Right lobe of liver (tissue), 4 donors: ENCODE results near the gene CACNB1.

Experiments
- CTCF ChIP-seq, 4 donors: fragments of 200-600 bp in 3 of 4; fragments of 450-650 bp in 1 of 4; IDR thresholded peaks; one replicate each; pipeline versions ENCODE4 v1.5.1 to v1.8.0; 2016 to 2022; ENCODE audit warnings: antibody characterized with exemption in 4 of 4, mild to moderate bottlenecking in 2 of 4
- POLR2A ChIP-seq: fragments of 450-650 bp; IDR thresholded peaks from one replicate; pipeline ENCODE4 v1.6.1; 2017; ENCODE audit warnings: antibody characterized with exemption, mild to moderate bottlenecking
- donor health status: DM: no; HTN: no; CAD: no.
- donor health status: DM: no; HTN: no; CAD: no.
- donor health status: DM: no; HTN: yes; CAD: no.

DNA sequence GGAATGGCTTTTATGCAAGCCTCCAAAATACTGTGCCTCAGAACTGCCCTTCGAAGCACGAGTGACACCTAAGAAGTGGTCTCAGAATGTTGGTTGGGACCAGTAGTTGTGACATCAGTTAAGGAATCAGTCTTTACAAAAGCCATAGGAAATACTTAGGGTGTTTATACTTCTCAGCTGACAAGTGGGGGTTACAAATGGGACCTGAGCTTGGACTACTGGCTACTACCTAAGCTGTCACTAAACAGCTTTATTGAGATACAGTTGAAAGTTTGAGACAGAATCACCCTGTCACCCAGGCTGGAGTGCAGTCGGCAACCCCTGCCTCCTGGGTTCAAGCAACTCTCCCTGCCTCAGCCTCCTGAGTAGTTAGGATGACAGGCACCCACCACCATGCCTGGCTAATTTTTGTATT lies 7.7 kb upstream of the CACNB1 start:
- TF ChIP-seq POLR2A (no peak), CTCF (IDR thresholded peaks at IDR 0.05) (no peak)
